HCT116 (cell line): ENCODE data around the gene HAUS1.

Experiments used
- CTCF ChIP-seq, 3 experiments: fragments of 200-600 bp in 1 of 3; sonication (generic) in 1 of 3; IDR thresholded peaks in 2 of 3; conservative IDR thresholded peaks in 1 of 3; 2 replicates each; pipeline ENCODE4 v1.5.1; 2012 to 2017; ENCODE audit warnings: low read depth in 2 of 3, low read length in 2 of 3, antibody characterized with exemption in 1 of 3, borderline replicate concordance in 1 of 3, control low read depth in 1 of 3, mild to moderate bottlenecking in 1 of 3, mixed read lengths in 1 of 3, mixed run types in 1 of 3, moderate library complexity in 1 of 3; ENCODE audit not compliant: insufficient read depth in 1 of 3
- EGR1 ChIP-seq: IDR thresholded peaks from 2 replicates; pipeline ENCODE4 v1.6.1; 2012; ENCODE audit warnings: low read depth
- EZH2 ChIP-seq: fragments of 200-600 bp; sonication (generic); IDR thresholded peaks from 2 replicates; pipeline ENCODE4 v1.6.1; 2017; ENCODE audit warnings: antibody characterized with exemption, mixed run types
- EZH2phosphoT487 ChIP-seq: fragments of 200-600 bp; IDR thresholded peaks from 2 replicates; pipeline ENCODE4 v1.6.1; 2018; ENCODE audit warnings: antibody characterized with exemption, borderline replicate concordance
- FOSL1 ChIP-seq: IDR thresholded peaks from 2 replicates; pipeline ENCODE4 v1.6.1; 2012; ENCODE audit warnings: low read depth
- MAX ChIP-seq: IDR thresholded peaks from 2 replicates; pipeline ENCODE4 v1.6.1; 2012
- POLR2A ChIP-seq: IDR thresholded peaks from 2 replicates; pipeline ENCODE4 v1.7.0; 2011; ENCODE audit warnings: borderline replicate concordance; ENCODE audit not compliant: insufficient read depth, insufficient read length; ENCODE audit errors: extremely low read depth
- POLR2AphosphoS5 ChIP-seq: IDR thresholded peaks from 2 replicates; pipeline ENCODE4 v1.6.1; 2011; ENCODE audit warnings: mild to moderate bottlenecking, low read depth, low read length, moderate library complexity
- ZFX ChIP-seq: fragments of 450-650 bp; IDR thresholded peaks from 2 replicates; pipeline ENCODE4 v1.6.1; 2017
- ZNF274 ChIP-seq: fragments of 200-500 bp; sonication (Bioruptor generic); IDR thresholded peaks from 2 replicates; pipeline ENCODE4 v1.6.1; 2014; ENCODE audit warnings: mild to moderate bottlenecking, low read depth, low read length, inconsistent platforms

- TF ChIP-seq EGR1 (no peak), EZH2phosphoT487 (no peak), CTCF (IDR thresholded peaks at IDR 0.05 in 2 of 3, conservative IDR thresholded peaks at IDR 0.05 in 1 of 3; ENCODE audit: borderline replicate concordance in 1 of 3, insufficient read depth in 1 of 3, low read depth in 2 of 3, low read length in 2 of 3) (no peak), ZNF274 (no peak), MAX (no peak), EZH2 (no peak), FOSL1 (no peak), POLR2A (no peak), ZFX (no peak), POLR2AphosphoS5 (no peak)
Measured at GRCh38 chr18:46156124-46156745, 52.0 kb downstream of the HAUS1 start.
